Superior temporal gyrus (tissue), 1 donor: ENCODE results near the gene AFG3L2.
A peak's percentile ranks its signal among the peaks of the same experiment; 100 is the strongest.

Experiments used
- DNase-seq: peaks from one replicate; pipeline ENCODE4 v3.0.0-alpha.2; 2016; ENCODE audit errors: extremely low spot score

Gene AFG3L2

DNA sequence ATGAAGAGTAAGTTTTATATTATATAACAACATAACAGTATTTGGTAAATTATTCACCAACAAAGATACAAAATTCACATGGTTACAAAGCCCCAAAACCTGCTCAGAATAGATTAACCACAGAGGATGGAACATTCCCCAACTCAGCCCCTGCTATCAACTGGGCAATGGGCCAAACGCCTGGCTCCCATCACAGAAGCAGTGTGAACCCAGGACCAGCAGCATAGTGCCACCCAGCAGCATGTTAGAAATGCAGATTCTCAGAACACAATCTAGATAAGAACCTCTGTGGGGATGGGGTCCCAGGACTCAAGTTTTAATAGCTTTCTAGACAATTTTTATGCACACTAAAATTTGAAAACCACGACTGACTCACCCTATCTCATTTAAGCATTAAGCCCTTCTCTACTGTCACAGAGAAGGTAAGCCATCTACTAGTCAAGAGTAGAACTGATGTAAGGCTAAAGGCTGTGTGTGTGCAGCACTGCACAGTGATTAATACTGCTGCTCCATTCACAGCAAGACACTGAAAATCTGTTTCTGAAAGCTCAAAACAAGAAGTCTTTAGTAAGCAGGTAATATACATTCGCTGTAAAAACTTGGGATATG, 15.2 kb downstream of the AFG3L2 start:
- DNase-seq: no peak

DNA sequence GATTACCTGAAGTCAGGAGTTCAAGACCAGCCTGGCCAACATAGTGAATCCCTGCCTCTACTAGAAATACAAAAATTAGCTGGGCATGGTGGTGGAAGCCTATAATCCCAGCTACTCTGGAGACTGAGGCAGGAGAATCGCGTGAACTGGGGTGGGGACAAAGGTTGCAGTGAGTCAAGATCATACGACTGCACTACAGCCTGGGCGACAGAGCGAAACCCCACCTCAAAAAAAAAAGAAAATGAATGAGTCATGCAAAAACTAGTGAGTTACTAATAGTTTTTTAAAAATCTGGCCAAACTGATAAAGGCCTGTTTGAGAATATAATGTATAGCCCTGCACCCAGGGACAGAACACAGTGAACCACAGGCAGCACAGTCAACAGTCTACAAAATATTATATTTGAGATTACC, 17.5 kb downstream of the AFG3L2 start:
- no peak for DNase-seq

- no peak for DNase-seq
These were observed 24.8 kb downstream of the AFG3L2 start for GRCh38 chr18:12352188-12352587.

GRCh38 chr18:12347895-12348294, 29.1 kb downstream of the AFG3L2 start:
- no peak for DNase-seq

DNA sequence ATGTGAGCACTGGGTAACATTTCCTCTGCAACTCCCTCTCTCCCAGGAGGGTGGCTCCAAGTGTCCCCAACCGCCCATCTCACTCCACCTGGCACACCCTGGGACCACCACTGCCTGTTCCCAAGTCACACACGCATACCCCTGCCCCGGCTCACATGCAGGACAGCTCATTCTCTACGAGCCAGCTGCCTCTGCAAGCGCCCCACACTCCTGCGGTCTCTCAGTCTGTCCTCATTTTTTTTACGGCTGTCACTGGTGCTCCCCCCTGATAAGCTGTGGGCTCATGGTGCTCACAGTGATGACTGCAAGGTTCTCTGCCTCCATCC, 30.8 kb downstream of the AFG3L2 start:
- no peak for DNase-seq

DNA sequence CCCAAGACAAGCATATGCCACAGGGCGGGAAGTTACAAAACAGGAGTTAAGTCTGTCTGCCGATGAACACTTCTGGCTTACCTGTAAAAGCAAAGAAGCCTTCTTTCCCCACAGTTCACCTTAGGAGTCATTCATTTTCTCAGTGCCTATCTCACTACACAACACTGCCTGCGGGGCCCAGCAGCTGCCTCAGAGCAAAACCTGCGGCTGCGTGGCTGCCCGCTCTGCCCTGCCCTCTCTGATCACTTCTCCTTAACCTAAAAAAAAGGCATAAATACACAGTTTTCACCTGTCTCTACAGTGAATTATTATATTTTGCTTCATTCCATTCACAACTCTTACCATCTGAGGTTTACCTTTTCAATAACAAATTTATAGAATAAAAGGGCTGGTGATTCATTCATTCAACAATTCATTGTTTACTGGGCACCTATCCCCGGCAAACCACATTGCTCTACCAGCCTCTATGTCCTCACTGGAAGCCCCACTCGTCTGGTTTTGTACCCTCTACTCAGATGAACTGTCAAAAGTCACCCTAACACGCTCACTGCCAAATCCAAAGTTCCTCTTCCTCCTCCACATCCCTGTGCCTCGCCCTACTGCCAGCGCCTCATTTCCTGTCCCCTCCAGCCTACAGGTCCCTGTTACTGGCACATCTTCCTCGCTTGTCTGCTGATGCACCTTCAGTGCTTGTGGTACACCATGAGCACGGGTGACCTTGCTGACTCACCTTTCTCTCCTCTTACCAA, 31.4 kb downstream of the AFG3L2 start:
- DNase-seq: no peak

GRCh38 chr18:12342661-12343060, 34.4 kb downstream of the AFG3L2 start:
- no peak for DNase-seq

DNA sequence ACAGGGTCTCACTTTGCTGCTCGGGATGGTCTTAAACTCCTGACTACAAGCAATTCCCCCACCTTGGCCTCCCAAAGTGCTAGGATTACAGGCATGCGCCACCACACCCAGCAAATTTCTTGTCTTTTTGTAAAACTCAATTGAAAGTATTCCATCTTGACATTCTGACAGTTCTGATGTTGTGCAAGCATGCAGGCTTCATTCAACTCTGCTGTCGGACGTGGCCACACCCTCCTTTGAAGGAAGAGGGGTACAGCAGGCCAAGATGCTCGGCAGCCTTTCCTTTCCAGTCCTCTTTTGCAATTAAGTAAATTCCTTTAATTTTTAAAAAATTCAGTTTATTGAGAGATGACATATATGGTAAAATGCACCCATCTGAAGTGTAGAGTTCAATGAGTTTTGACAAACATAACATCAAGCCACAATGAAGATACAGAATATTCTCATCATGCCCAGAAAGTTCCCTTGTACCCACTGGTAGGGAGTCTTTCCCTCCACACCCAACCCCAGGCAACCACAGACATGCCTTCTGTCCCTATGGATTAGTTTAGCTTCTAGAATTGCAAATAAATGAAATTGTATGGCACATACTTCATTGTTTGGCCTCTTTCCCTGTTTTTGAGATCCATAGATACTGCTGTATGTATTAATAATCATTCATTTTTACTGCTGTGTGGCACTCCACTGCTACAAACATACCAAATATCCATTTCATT, 35.9 kb downstream of the AFG3L2 start:
- no peak for DNase-seq

DNA sequence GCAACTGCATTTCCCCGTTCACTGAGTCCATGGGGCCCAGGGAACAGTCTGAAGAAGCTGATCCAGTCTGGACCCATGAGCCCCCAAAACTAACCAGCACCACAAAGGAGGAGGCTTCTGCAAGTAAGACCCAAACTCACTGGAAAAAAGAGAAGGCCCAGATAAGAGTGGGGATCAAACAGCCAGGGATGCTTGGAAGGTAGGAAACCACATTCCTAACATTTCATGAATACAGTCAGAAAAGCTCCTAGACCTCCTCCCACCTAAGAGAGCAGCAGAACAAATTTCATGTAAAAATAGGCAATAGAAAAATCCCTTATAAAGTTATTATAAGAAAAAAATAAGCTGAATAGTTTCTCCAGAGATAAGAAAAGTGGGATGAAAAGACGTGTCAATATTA, 38.6 kb downstream of the AFG3L2 start:
- DNase-seq: no peak

DNA sequence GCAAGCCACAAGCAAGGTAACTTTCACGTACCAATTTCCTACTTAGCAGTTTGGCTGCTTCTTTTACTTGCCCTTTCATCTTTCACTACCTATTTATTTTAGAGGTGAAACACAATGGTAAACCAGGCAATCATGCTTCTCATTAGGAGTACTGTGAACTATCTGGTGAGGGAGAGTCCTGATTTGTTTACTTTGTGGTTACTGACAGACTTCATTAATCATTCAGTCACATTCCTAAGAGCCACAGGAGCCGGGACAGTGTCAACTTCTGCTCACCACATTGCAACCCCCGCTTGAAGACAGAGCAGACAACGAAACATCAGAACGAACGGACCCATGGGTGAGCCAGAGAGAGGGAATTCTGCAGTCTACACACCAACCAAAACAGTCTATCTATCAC, 40.1 kb downstream of the AFG3L2 start:
- no peak for DNase-seq

- DNase-seq: no peak
These were observed 40.8 kb downstream of the AFG3L2 start for GRCh38 chr18:12336171-12336613.

GRCh38 chr18:12335503-12335902, 41.5 kb downstream of the AFG3L2 start:
- DNase-seq: no peak

- DNase-seq: no peak
These were observed 42.2 kb downstream of the AFG3L2 start for GRCh38 chr18:12334863-12335262.

DNA sequence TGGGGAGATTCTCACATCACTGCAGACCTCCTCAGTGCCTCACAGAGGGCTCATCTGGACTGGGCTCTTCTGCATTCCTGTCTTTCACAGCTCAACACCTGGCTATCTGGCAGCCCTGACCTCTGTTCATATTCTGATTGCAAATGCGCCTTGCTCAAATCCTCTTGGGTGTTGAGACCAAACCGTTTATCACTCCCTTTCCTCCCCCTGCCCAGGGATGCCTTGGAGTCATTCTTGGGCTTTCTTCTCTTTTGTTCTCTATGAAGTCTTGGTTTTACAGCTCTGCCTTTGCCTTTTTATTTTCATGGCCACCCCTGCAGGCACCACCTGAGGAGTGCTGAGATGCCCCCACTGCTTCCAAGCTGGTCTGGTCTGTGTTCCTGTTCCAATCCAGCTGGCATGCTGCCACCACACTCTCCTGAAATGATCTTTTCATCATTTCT, 42.6 kb downstream of the AFG3L2 start:
- no peak for DNase-seq

- no peak for DNase-seq
These were observed 43.3 kb downstream of the AFG3L2 start for GRCh38 chr18:12333506-12334290.

GRCh38 chr18:12330766-12331165, 46.3 kb downstream of the AFG3L2 start:
- DNase-seq: no peak

DNA sequence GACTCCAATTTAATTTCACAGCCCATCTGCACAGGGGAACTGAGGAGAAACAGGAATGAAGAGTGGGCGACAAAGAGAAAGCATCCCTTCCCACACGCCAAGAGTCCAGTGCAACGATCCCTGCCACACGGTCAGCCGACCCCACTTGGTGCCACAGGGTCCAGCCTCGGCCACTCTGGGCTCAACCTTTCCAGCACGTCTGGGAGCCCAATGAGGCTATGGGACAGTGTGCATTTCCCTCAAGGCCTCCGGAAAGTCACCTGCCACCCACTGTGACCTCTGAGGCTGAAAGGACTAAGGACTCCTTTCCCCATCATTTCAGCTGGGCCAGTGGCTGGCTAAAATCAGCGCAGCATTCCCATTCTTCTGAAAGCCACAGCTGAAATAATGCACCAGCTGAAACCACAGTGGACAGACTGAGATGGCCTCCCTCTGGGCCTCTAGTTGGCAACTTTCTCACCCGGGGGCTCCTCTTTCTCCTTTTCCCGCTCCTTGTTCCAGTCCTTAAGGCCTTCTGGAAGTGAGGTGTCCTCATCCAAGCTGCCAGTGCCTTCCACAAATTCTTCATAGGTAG, 47.8 kb downstream of the AFG3L2 start:
- no peak for DNase-seq

DNA sequence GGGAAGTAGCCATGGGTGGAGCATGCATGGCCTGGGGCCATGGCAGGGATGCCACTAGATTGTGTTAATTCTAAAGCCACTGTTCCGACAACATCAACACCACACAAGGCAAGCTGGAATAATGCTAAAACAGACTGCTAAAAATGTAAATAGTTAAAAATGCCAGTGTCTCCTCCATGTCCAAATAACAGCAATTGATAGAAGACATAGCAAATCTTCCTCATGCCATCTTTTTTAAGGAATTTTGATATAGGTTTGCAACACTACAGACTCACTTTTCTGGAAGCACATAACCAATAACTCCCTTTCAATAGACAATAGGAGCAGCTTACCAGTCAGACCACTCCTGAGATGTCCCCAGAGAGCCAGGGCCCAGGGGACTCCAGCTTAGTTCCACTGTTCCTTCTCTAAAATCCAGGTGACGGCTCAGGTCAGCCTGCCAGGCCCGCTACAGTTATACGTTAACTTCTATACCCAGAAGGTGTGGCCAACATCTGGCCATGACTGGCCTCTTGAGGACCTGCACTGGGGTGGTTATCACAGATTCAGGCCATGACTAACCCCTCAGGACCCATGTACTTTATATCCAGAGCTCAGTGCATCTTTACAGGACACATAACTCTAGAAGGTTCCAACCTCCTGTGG, 48.7 kb downstream of the AFG3L2 start:
- no peak for DNase-seq

DNA sequence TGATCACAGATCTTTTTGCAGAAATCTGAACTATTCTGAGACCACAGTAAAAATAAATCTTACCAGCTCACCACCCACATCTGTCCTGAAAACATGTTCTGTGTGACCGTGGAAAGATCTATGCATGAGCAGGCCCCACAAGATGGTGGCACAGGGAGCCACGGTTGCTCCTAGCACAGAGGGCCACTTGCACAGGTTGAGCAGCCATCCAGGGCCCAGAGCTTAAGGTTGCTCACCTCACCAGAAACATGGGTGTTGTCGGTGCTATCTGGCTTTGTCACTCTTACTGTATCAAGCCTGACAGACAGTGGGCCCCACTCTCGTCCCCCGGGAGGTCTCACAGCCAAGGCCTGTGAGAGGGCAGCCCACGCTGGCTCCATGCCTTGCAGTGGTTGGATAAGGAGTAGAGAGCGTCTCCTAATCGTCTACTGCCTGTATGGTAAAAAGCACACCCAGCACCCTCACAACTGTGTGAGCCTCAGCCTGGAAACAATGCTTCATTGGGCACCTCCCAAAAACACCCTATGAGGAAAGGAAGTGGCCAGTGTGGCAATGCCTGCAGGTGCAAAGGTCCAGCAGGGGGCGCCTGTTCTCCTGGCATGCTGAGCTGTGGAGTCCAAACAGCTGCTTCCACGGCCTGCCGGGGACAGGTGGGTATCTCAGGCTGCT, 49.4 kb downstream of the AFG3L2 start:
- peak; percentile 27 for DNase-seq

DNA sequence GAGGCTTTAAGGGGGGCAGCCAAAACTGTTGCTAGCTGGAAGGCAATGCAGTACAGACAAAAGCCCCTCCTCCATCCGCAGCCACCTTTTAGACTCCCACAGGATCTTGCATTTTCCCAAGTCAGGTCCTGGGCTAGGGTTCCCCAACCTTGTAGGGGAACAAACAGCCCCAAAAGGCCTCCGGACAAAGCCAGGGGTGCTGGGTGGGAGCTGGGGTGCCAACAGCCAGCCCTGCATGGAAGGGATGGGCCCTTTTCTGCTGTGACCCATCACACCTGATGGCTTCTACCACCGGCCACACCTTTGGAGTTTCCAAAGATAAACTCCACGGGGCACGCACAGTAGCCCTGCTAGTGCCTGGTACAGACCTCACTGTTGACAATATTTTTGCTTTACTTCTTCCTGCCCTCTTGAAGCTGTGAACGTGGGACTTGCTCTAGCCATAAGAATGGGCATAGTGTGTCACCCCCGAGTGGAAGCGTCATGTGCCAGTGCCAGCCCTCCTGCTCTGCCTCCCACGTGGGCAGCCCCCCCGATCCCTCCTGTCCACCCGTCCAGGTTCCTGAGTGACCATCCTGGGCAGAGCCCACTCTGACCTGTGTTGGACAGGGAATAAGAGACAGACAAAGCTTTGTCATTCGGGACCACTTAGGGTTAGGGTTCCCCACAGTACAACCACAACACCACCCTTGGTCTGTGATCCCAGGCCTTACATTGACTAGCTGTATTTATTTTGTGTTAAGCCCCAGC, 50.1 kb downstream of the AFG3L2 start:
- no peak for DNase-seq
